H1 (cell line): ENCODE data around the gene IRF7. TPM values are rescaled to one million over a fixed set of nuclear protein-coding genes. Genes with fewer than 3 reads are reported as not detected.

ENCODE experiments used
- CTCF ChIA-PET: fragments of 300-600 bp; sonication (Branson Sonifier 250); formaldehyde crosslinking; loops from one replicate; lab custom pipeline; 2021; ENCODE audit not compliant: partially characterized antibody; lab: Charles Lee
- POLR2A ChIA-PET: fragments of 300-600 bp; sonication (Branson Sonifier 250); formaldehyde crosslinking; loops from one replicate; lab custom pipeline; 2021; ENCODE audit warnings: inconsistent platforms; ENCODE audit not compliant: partially characterized antibody; lab: Charles Lee
- DNase-seq, 2 experiments: peaks; one replicate each; pipeline versions ENCODE4 v3.0.0 to v3.0.0-alpha.2; 2010 to 2022; ENCODE audit warnings: low spot score in 2 of 2, low read depth in 1 of 2, mixed read lengths in 1 of 2
- FAIRE-seq: peaks from 2 replicates; lab custom pipeline; 2011; peaks lifted over from hg19 to GRCh38; lab: Jason Lieb, UNC
- H2AFZ ChIP-seq: 2 replicates; pipeline ENCODE4 v1.8.1; 2012; ENCODE audit warnings: low read length, inconsistent platforms
- H2AK5ac ChIP-seq: 2 replicates; pipeline ENCODE4 v1.6.1; 2013; ENCODE audit warnings: low read depth, low read length
- H2BK120ac ChIP-seq: replicated peaks from 2 replicates; pipeline ENCODE3; 2013; ENCODE audit warnings: low read depth, low read length, inconsistent platforms
- H2BK12ac ChIP-seq: 2 replicates; pipeline ENCODE4 v1.6.1; 2013; ENCODE audit warnings: low read depth, low read length
- H2BK15ac ChIP-seq: 2 replicates; pipeline ENCODE4 v1.6.1; 2013; ENCODE audit warnings: low read length
- H2BK20ac ChIP-seq: 2 replicates; pipeline ENCODE4 v1.6.1; 2013; ENCODE audit warnings: low read length
- H2BK5ac ChIP-seq: 2 replicates; pipeline ENCODE4 v1.6.1; 2013; ENCODE audit warnings: low read depth, low read length
- H3K14ac ChIP-seq: 2 replicates; pipeline ENCODE4 v1.6.1; 2013; ENCODE audit warnings: inconsistent platforms; ENCODE audit not compliant: insufficient read length
- H3K18ac ChIP-seq: 2 replicates; pipeline ENCODE4 v1.6.1; 2013; ENCODE audit warnings: low read length; ENCODE audit errors: extremely low read depth
- H3K23ac ChIP-seq: 2 replicates; pipeline ENCODE4 v1.6.1; 2013; ENCODE audit warnings: inconsistent platforms; ENCODE audit not compliant: insufficient read length
- H3K23me2 ChIP-seq: 2 replicates; pipeline ENCODE4 v1.6.1; 2013; ENCODE audit warnings: low read depth, low read length
- H3K27ac ChIP-seq: 2 replicates; pipeline ENCODE4 v1.6.1; 2011; ENCODE audit warnings: low read depth, low read length, inconsistent platforms
- H3K27me3 ChIP-seq, 4 experiments: replicated peaks in 1 of 4; 1 replicate in 1 of 4; 2 replicates in 3 of 4; pipeline versions ENCODE4 v1.6.1 to v1.8.1; 2011 to 2013; ENCODE audit warnings: low read length in 3 of 4, mild to moderate bottlenecking in 3 of 4, inconsistent platforms in 2 of 4, mixed read lengths in 2 of 4, moderate library complexity in 1 of 4; ENCODE audit not compliant: control insufficient read depth in 3 of 4, insufficient read depth in 3 of 4; ENCODE audit errors: extremely low read depth in 1 of 4
- H3K36me3 ChIP-seq, 4 experiments: 2 replicates each; pipeline versions ENCODE4 v1.6.1 to v1.8.1; 2011 to 2013; ENCODE audit warnings: mild to moderate bottlenecking in 4 of 4, low read length in 3 of 4, moderate library complexity in 2 of 4, control low read depth in 1 of 4, inconsistent platforms in 1 of 4; ENCODE audit not compliant: insufficient read depth in 4 of 4, control insufficient read depth in 2 of 4
- H3K4ac ChIP-seq: replicated peaks from 2 replicates; pipeline ENCODE3; 2013; ENCODE audit warnings: low read length, low read depth, mixed read lengths, inconsistent platforms; ENCODE audit not compliant: insufficient read length
- H3K4me1 ChIP-seq, 4 experiments: replicated peaks in 1 of 4; 1 replicate in 1 of 4; 2 replicates in 3 of 4; pipeline versions ENCODE4 v1.6.1 to v1.8.1; 2011 to 2013; ENCODE audit warnings: low read length in 3 of 4, inconsistent platforms in 2 of 4, mixed read lengths in 1 of 4; ENCODE audit not compliant: insufficient read depth in 4 of 4, control insufficient read depth in 3 of 4
- H3K4me2 ChIP-seq, 2 experiments: 2 replicates each; pipeline versions ENCODE4 v1.6.1 to v1.8.1; 2011 to 2013; ENCODE audit warnings: low read depth in 2 of 2, low read length in 2 of 2, control low read depth in 1 of 2, inconsistent platforms in 1 of 2, mild to moderate bottlenecking in 1 of 2; ENCODE audit not compliant: insufficient read depth in 1 of 2
- H3K4me3 ChIP-seq, 4 experiments: fragments of 200-600, 300-600 bp in 1 of 4; sonication (generic), shearing (Covaris generic), sonication (Bioruptor Twin) in 1 of 4; 2 replicates each; pipeline versions ENCODE4 v1.5.1 to v1.8.1; 2011 to 2016; ENCODE audit warnings: low read length in 4 of 4, low read depth in 3 of 4, control low read depth in 2 of 4, inconsistent platforms in 2 of 4, mild to moderate bottlenecking in 2 of 4, mixed read lengths in 1 of 4, moderate library complexity in 1 of 4; ENCODE audit not compliant: insufficient read depth in 2 of 4; ENCODE audit errors: extremely low read depth in 1 of 4
- H3K56ac ChIP-seq: replicated peaks from 2 replicates; pipeline ENCODE3; 2013; ENCODE audit warnings: low read depth, mild to moderate bottlenecking, mixed read lengths, low read length, inconsistent platforms; ENCODE audit not compliant: insufficient read length
- H3K79me1 ChIP-seq: 2 replicates; pipeline ENCODE4 v1.6.1; 2013; ENCODE audit warnings: low read depth, low read length, control low read depth
- H3K79me2 ChIP-seq, 2 experiments: 2 replicates each; pipeline versions ENCODE4 v1.6.1 to v1.8.1; 2012 to 2013; ENCODE audit warnings: low read length in 2 of 2, mild to moderate bottlenecking in 2 of 2, inconsistent platforms in 1 of 2; ENCODE audit not compliant: insufficient read depth in 2 of 2, control insufficient read depth in 1 of 2
- H3K9ac ChIP-seq, 4 experiments: replicated peaks in 1 of 4; 1 replicate in 1 of 4; 2 replicates in 3 of 4; pipeline versions ENCODE4 v1.6.1 to v1.8.1; 2011 to 2013; ENCODE audit warnings: low read depth in 3 of 4, low read length in 3 of 4, control low read depth in 2 of 4, mild to moderate bottlenecking in 2 of 4, moderate library complexity in 2 of 4, inconsistent platforms in 1 of 4; ENCODE audit errors: extremely low read depth in 1 of 4
- H3K9me3 ChIP-seq, 2 experiments: 2 replicates each; pipeline versions ENCODE4 v1.6.1 to v1.8.1; 2012 to 2013; ENCODE audit warnings: mild to moderate bottlenecking in 2 of 2, moderate library complexity in 2 of 2, control low read depth in 1 of 2, inconsistent platforms in 1 of 2, low read depth in 1 of 2, low read length in 1 of 2, mixed read lengths in 1 of 2; ENCODE audit not compliant: insufficient read depth in 2 of 2
- H4K20me1 ChIP-seq, 2 experiments: replicated peaks in 1 of 2; 2 replicates each; pipeline versions ENCODE3 to v1.8.1; 2011 to 2013; ENCODE audit warnings: inconsistent platforms in 2 of 2, low read length in 2 of 2, mild to moderate bottlenecking in 1 of 2; ENCODE audit not compliant: insufficient read depth in 2 of 2, control insufficient read depth in 1 of 2
- H4K5ac ChIP-seq: 2 replicates; pipeline ENCODE4 v1.6.1; 2013; ENCODE audit warnings: low read length, low read depth, mixed read lengths, inconsistent platforms; ENCODE audit not compliant: insufficient read length
- H4K8ac ChIP-seq: 2 replicates; pipeline ENCODE4 v1.8.0; 2013; ENCODE audit warnings: mild to moderate bottlenecking, moderate library complexity, low read length, inconsistent platforms; ENCODE audit not compliant: insufficient read depth; ENCODE audit errors: extremely low read depth
- H4K91ac ChIP-seq: replicated peaks from 2 replicates; pipeline ENCODE3; 2013; ENCODE audit warnings: low read length, mixed read lengths, inconsistent platforms; ENCODE audit not compliant: insufficient read length
- JUND ChIP-seq: IDR thresholded peaks from 2 replicates; pipeline ENCODE4 v1.6.1; 2011; ENCODE audit warnings: mild to moderate bottlenecking, improper control_type of control experiment, low read length
- POLR2AphosphoS5 ChIP-seq: IDR thresholded peaks from 2 replicates; pipeline ENCODE4 v1.6.1; 2011; ENCODE audit warnings: low read depth, low read length
- RAD21 ChIP-seq, 2 experiments: IDR thresholded peaks in 1 of 2; conservative IDR thresholded peaks in 1 of 2; 2 replicates each; pipeline ENCODE4 v1.6.1; 2011; ENCODE audit warnings: low read depth in 2 of 2, low read length in 2 of 2, improper control_type of control experiment in 1 of 2, inconsistent platforms in 1 of 2, mild to moderate bottlenecking in 1 of 2, moderate library complexity in 1 of 2
- RNF2 ChIP-seq: fragments of 200-900, 300-1000 bp; sonication (generic); IDR thresholded peaks from 2 replicates; pipeline ENCODE4 v1.7.1; 2016; ENCODE audit warnings: borderline replicate concordance, low read depth, mild to moderate bottlenecking, antibody characterized with exemption, low read length; ENCODE audit not compliant: poor library complexity, severe bottlenecking; ENCODE audit errors: missing control alignments
- SIX5 ChIP-seq: IDR thresholded peaks from 2 replicates; pipeline ENCODE4 v1.6.1; 2011; ENCODE audit warnings: mild to moderate bottlenecking, low read depth, low read length
- SRF ChIP-seq: IDR thresholded peaks from 2 replicates; pipeline ENCODE4 v1.6.1; 2011; ENCODE audit warnings: mild to moderate bottlenecking, low read depth, low read length, moderate library complexity
- SUZ12 ChIP-seq: fragments of 200-600 bp; sonication (generic); IDR thresholded peaks from 2 replicates; pipeline ENCODE4 v1.6.1; 2012; ENCODE audit warnings: mild to moderate bottlenecking, inconsistent platforms, low read length, moderate library complexity, mixed read lengths
- WGBS, 2 experiments: shearing (Covaris generic) in 1 of 2; methylation state at CpG; one replicate each; pipeline versions ENCODE4 v1.1.6 to v1.1.7; 2013 to 2015; ENCODE audit warnings: low lambda C conversion rate in 2 of 2, mixed read lengths in 2 of 2, inconsistent platforms in 1 of 2, low coverage in 1 of 2, missing lambda C conversion rate in 1 of 2; ENCODE audit not compliant: insufficient replicate concordance in 2 of 2, insufficient coverage in 1 of 2, insufficient read length in 1 of 2; ENCODE audit errors: extremely low coverage in 1 of 2, missing lambda C conversion rate in 1 of 2; 5-methylcytosine and 5-hydroxymethylcytosine counted together
- polyA plus RNA-seq, 7 experiments: library from polyadenylated mRNA; depleted of rRNA in 3 of 7; stranded (reverse) in 5 of 7; unstranded in 2 of 7; fragments of >200 nt in 5 of 7; fragments of 200-250 nt in 2 of 7; gene quantifications; 1 replicate in 5 of 7; 2 replicates in 1 of 7; 4 replicates in 1 of 7; pipeline versions ENCODE4 v1.2.1 to v1.2.3, GENCODE V29; 2011 to 2013; ENCODE audit warnings: missing spikeins in 2 of 7, mixed read lengths in 2 of 7
- total RNA-seq: library from RNA; stranded (reverse); fragmentation: NEBNext Ultra II Directional; extraction: Animal tissue kit (Norgen Biotek cat#: 25700); gene quantifications from 2 replicates; pipeline ENCODE4 v1.2.1, GENCODE V29; 2021
- TF ChIP-seq, protein P1 (sequence below): IDR thresholded peaks from 2 replicates; pipeline ENCODE4 v1.6.1; 2011; ENCODE audit warnings: low read depth, mild to moderate bottlenecking, low read length; ENCODE audit not compliant: insufficient read depth

Gene IRF7
- total and polyA plus RNA-seq, 2 of the 8 experiments (the other 6 are each of a cell fraction or from before 2014, with no cell fraction given) = 9.1 to 9.6 TPM

- H3K27ac ChIP-seq = no peak overlapping the region
- FAIRE-seq (no peak), DNase-seq (no peak)
- no peak overlapping the region for H3K18ac ChIP-seq
- no peak overlapping the region for H3K4ac ChIP-seq
- H3K79me1 ChIP-seq = peaks cover 8% of the 10 kb centered on the region
- POLR2A ChIA-PET = interaction anchor here (0.9 to 3.4 kb wide), 6 partner anchors 9 to 71 kb away, joined by 3 to 15 read pairs (median 5); partner anchors contain the start of gene PHRF1
- peak overlapping the region in 2 of 4 experiments; percentile 59 to 67; a peak in 3 of 8 replicates for H3K4me3 ChIP-seq
- 91% methylated on average over 18 of the region's 18 CpGs; no CpG with 5 or more reads in 1 of the 2 experiments for WGBS, 2 experiments
- H4K91ac ChIP-seq = no peak overlapping the region
- no peak overlapping the region for H2BK20ac ChIP-seq
- no peak overlapping the region for H2BK12ac ChIP-seq
- H3K36me3 ChIP-seq = peaks cover 0 to 8% (median 4%) of the 10 kb centered on the region in 4 experiments; a peak in 5 of 8 replicates
- H3K23me2 ChIP-seq = peaks cover 4% of the 10 kb centered on the region; the same call in 1 of the 2 replicates
- no peak overlapping the region for H3K56ac ChIP-seq
- H2AK5ac ChIP-seq = no peak overlapping the region
- CTCF ChIA-PET = interaction anchor here (0.6 to 3.2 kb wide), 6 partner anchors 8 to 84 kb away, joined by 3 to 21 read pairs (median 5); partner anchors contain the start of gene PHRF1
- H3K23ac ChIP-seq = no peak overlapping the region
- H4K8ac ChIP-seq = no peak overlapping the region; the same call in 1 of the 2 replicates
- no peak overlapping the region for H3K14ac ChIP-seq
- no peak overlapping the region for H2BK5ac ChIP-seq
- H3K9me3 ChIP-seq = no peaks in the 10 kb centered on the region
- no peak overlapping the region for H2BK15ac ChIP-seq
- peaks cover 2 to 22% (median 11%) of the 10 kb centered on the region in 4 experiments; a peak in 6 of 7 replicates for H3K4me1 ChIP-seq
- peak overlapping the region; percentile 75 to 93; a peak in 3 of 4 replicates for H3K4me2 ChIP-seq
- H2BK120ac ChIP-seq = no peak overlapping the region
- no peak overlapping the region for H3K9ac ChIP-seq
- no peak overlapping the region for H4K5ac ChIP-seq
- H4K20me1 ChIP-seq = peaks cover 5 to 23% of the 10 kb centered on the region in 2 experiments
- H3K27me3 ChIP-seq = peaks cover 0 to 3% (median 0%) of the 10 kb centered on the region in 4 experiments; a peak in 3 of 7 replicates
- H3K79me2 ChIP-seq = no peaks in the 10 kb centered on the region
- H2AFZ ChIP-seq = no peak overlapping the region
- no peak for TF ChIP-seq SRF
- TF ChIP-seq JUND = no peak
- TF ChIP-seq POLR2AphosphoS5 = no peak
- TF ChIP-seq SUZ12 = no peak
- TF ChIP-seq, protein P1, sequence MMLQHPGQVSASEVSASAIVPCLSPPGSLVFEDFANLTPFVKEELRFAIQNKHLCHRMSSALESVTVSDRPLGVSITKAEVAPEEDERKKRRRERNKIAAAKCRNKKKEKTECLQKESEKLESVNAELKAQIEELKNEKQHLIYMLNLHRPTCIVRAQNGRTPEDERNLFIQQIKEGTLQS = no peak
- TF ChIP-seq RAD21 (IDR thresholded peaks at IDR 0.05 in 1 of 2, conservative IDR thresholded peaks at IDR 0.05 in 1 of 2; ENCODE audit: low read depth in 2 of 2, low read length in 2 of 2) = no peak
- no peak for TF ChIP-seq SIX5
- no peak for TF ChIP-seq RNF2
Measured at GRCh38 chr11:567011-567628, 48.6 kb downstream of the IRF7 start.
